GM18861 (cell line): ENCODE data around the gene BICD1.
"Not testable (repeated sequence)": the region's sequence is repeated elsewhere in the genome, so short reads cannot be mapped to it uniquely, and the experiment has no call there.

Experiments used
- ATAC-seq: cut with Tn5 transposase; IDR thresholded peaks from one replicate; pipeline ENCODE4 v1.9.1; 2021; ENCODE audit not compliant: unreplicated experiment

Gene BICD1

GRCh38 chr12:32183650-32184049 lies 77.0 kb downstream of the BICD1 start:
- no peak for ATAC-seq

DNA sequence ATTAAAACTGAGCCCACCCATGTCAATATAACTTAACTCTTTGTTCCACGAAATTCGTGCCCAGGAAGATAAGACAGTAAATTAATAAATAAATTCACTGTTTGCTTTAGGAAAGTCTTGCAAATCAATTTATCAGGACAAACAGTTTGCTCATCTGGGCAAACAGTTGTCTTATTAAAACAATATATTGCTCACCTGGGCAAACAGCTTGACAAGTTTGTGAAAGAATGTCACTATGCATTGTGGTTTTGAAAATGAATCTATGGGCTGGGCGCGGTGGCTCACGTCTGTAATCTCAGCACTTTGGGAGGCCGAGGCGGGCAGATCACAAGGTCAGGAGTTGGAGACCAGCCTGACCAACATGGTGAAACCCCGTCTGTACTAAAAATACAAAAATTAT lies 80.5 kb downstream of the BICD1 start:
- ATAC-seq = not testable (repeated sequence)

DNA sequence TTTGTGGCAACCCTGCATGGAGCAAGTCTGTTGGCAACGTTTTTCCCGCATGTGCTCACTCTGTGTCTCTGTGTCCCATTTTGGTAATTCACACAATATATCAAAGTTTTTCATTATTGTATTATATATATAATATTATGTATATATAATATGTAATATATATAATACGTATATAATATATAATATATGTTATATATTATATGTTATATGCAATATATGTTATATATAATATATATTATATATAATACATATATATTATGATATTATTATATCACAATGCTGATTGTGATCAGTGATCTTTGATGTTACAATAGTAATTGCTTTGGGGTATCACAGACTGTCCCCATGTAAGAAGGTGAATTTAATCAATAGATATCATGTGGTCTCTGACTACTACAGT lies 84.8 kb downstream of the BICD1 start:
- no peak for ATAC-seq

DNA sequence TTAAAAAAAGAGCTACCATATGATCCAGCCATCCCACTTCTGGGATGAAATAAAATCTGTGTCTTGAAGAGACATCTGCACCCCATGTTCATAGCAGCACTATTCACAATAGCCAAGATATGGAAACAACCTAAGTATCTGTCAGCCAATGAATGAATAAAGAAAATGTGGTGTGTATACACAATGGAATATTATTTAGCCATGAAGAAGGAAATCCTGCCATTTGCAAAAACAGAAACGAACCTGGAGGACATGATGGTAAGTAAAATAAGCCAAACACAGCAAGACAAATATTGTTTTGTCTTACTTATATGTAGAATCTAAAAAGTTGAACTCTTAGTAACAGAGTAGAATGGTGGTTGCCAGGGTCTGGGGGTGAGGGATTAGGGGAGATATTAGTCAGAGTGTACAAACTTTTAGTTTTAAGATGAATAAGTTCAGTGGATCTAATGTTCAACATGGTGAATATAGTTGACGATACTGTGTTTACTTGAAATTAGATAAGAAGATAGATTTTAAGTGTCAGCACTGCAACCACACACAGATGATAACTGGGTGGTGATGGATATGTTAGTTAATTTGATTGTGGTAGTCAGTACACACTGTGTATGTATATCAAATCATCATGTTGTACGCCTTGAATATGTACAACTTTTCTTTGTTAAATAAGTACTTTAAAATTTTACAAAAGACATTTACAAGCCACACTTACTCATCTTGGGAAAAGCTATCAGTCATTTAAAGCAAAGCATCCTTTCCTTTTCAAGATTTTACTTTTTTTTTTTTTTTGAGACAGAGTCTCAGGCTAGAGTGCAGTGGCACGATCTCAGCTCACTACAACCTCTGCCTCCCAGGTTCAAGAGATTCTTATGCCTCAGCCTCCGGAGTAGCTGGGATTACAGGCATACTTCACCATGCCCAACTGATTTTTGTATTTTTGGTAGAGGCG lies 89.9 kb downstream of the BICD1 start:
- ATAC-seq = no peak

DNA sequence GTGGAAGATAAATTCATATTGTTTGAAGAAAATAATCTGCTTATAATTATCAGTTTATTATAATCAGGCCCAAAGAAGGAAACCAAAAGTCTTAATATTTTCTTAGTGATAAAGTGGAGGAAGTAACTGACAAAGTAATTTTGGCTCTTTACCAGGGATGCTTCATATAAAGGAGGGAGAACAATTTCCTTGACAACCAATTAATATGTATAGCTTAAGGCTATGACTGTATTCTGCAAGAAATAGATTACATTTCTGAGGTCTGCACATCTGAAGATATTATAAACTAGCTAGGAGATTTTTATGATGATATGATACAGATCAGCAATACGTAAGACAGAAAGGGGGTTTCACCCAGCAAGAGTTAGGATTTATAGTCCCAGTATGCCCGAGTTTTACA lies 90.8 kb downstream of the BICD1 start:
- ATAC-seq = no peak

- ATAC-seq = no peak
These were observed 91.9 kb downstream of the BICD1 start for GRCh38 chr12:32198555-32198954.

DNA sequence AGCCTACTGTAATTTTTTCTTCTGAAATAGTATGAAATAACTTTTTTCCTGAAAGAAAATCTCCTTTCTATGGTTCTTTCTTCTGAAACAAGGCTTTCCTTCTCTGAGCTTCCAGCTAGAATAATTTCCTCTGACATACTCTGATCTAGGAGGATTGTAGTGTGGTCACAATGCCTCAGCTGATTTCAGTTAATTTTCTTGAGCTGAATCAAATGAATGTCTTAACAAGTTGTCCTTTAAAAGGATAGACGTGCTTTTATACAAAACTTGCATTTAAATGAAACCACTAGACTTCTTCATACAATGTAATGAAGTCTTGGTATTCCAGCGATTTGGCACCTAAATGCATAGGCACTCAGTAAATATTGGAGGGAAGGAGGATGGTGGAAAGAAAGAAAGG lies 94.4 kb downstream of the BICD1 start:
- no peak for ATAC-seq

DNA sequence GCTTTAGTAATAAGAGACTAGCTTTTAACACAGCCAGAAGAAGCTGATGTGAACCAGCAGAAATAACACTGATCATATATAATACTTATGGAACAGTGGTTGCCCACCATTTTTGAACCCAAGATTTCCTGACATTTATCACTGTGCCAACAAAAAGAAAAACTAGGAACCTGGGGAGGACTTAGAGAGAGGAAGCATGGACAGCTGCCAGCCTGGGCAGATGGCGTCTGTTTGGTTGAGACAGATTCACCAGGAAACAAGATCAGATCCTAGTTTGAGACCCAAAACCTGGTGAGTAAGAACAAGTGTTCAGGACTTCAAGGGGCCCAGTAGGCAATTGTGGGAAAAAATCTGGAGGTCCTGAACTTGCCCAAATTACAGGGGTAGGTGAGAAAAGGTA lies 95.3 kb downstream of the BICD1 start:
- no peak for ATAC-seq

GRCh38 chr12:32205731-32206130 lies 99.1 kb downstream of the BICD1 start:
- no peak for ATAC-seq

GRCh38 chr12:32208355-32208754 lies 101.7 kb downstream of the BICD1 start:
- no peak for ATAC-seq

DNA sequence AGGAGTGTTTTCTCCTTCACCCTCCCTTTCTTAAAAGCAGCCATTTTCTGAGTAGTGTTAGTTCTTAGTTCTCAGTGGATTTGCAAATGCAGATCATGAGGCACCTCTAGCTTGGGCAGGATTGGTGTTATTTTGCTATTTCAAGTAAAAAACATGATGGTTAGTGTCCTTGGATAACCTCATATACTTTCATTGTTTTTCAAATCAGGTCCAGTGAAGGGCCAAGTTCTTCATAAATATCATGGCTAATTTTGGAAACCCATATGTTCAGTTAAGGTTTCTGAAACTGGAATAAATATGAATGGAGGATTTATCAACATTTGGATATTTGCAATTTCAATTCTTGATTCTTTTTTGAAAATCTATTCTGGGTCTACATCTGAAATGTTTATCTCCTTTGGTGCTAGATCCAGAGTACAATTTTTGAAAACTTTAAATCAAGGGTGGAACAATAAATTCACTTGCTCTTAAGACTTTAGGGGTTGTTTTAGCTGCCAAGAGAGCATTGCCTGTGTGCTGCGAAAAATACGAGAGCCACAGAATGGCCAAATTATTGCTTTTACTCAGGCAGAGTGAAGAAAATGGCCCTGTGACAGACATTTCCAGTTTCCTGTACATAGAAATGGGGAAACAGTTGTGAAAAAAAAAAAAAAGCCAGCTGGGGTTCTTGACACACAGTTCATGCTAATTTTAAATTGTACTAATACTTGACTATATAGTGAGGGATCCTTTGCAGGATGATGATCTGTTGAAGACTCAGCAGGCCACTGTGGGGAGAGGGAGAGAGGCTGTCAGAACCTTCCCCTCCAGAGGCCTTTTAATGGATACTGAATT lies 104.6 kb downstream of the BICD1 start:
- ATAC-seq = no peak

GRCh38 chr12:32211900-32212156 lies 105.2 kb downstream of the BICD1 start:
- ATAC-seq = no peak

DNA sequence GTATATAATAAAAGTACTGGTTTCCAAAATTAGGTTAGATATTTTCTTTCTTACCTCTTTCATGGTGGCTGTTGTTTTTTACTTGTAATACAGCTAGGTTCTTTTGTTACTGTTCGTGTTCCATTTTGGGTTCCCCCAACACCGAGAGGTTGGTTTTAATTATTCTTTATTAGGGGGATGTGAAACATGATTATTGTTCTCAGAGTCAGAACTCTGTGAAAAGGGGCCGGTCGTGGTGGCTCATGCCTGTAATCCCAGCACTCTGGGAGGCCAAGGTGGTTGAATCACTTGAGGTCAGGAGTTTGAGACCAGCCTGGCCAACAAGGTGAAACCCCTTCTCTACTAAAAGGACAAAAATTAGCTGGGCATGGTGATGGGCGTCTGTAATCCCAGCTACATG lies 108.1 kb downstream of the BICD1 start:
- ATAC-seq = no peak

- ATAC-seq = no peak
These were observed 111.0 kb downstream of the BICD1 start for GRCh38 chr12:32217354-32218310.

DNA sequence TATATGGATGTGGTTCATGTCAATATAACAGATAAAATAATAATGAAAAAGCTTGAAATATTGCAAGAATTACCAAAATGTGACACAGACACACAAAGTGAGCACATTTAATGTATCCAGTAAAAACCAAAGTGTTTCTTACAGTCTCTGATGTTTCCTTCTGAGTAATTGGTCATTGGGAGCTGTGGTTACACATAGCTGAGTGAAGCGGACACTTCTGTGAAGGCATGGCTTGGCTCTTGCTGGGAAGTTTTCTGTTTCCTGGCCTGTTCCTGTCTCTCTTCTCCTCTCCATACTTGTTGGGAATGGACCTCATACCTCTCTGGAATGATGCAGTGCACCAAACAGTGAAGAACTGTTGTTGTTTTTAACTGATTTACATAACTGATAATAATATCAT lies 117.3 kb downstream of the BICD1 start:
- ATAC-seq = no peak

DNA sequence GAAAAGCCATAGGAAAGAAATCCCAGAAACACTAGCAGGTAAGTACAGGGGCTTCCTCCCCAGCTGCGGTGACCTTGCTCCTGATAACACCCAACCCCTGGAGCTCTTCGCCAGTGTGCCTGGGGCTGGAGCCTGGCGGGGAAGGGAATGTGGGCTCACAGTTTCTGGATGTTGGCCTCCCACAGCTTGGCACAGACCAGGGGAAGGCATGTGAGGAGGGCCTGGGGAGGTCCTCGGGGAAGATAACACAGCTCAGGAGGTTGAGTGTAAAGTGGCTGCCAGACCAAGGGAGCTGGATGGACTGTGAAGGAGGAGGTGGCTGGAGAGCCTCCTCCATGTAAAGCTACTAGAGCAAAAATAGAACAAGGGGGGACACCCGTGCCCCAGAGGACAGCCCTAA lies 120.1 kb downstream of the BICD1 start:
- no peak for ATAC-seq

- no peak for ATAC-seq
These were observed 123.4 kb downstream of the BICD1 start for GRCh38 chr12:32229971-32230612.

GRCh38 chr12:32230613-32230993 lies 124.0 kb downstream of the BICD1 start:
- ATAC-seq = peak; percentile 80

DNA sequence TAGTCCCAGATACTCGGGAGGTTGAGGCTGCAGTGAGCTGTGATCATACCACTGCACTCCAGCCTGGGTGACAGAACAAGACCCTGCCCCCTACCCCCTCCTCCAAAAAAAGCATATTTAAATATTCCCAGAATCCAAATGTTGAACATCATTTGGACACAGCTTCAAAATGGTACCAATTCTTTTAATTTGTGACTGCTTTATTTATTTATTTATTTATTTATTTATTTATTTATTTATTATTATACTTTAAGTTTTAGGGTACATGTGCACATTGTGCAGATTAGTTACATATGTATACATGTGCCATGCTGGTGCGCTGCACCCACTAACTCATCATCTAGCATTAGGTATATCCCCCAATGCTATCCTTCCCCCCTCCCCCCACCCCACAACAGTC lies 124.7 kb downstream of the BICD1 start:
- not testable (repeated sequence) for ATAC-seq

DNA sequence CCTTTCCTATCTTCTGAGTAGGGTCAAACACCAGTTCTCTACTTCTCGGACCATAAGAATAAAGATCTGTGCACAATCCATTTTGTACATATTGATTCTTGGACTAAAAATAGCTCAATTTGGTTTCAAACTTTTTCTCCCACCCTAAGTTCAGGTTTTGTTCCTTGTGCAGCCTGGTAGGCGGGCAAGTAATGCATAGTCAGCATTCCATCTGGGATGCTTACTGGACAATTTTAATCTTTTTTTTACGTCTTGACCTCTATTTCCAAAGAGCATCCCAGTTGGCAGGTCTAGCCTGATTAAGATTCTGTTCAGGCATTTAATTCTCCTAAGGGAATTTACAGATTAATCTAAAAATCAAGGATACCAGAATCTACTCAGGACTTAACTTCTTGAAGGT lies 126.9 kb downstream of the BICD1 start:
- no peak for ATAC-seq

- ATAC-seq = no peak
These were observed 128.6 kb downstream of the BICD1 start for GRCh38 chr12:32235251-32235650.
